Testis (tissue), 3 donors: Measurements from ENCODE around the gene KCNQ1. TPM values are rescaled to one million over a fixed set of nuclear protein-coding genes. Genes with fewer than 3 reads are reported as not detected.

Source experiments
- DNase-seq: peaks from one replicate; pipeline ENCODE4 v3.0.0-alpha.2; 2019
- H3K27ac ChIP-seq, 2 donors: fragments of 200-600 bp; sonication (generic); one replicate each; pipeline ENCODE4 v1.5.1; 2019
- H3K27me3 ChIP-seq: fragments of 200-600 bp; sonication (generic); one replicate; pipeline ENCODE4 v1.5.1; 2019
- H3K36me3 ChIP-seq: fragments of 200-600 bp; sonication (generic); one replicate; pipeline ENCODE4 v1.5.1; 2017; ENCODE audit warnings: low read depth; ENCODE audit errors: missing control alignments
- H3K4me1 ChIP-seq: fragments of 200-600 bp; sonication (generic); one replicate; pipeline ENCODE4 v1.5.1; 2019
- H3K4me3 ChIP-seq, 2 donors: fragments of 200-600 bp; sonication (generic); one replicate each; pipeline ENCODE4 v1.5.1; 2017 to 2019
- H3K9me3 ChIP-seq: fragments of 200-600 bp; sonication (generic); one replicate; pipeline ENCODE4 v1.5.1; 2017
- POLR2A ChIP-seq: fragments of 450-650 bp; IDR thresholded peaks from one replicate; pipeline ENCODE4 v1.6.1; 2017; ENCODE audit warnings: antibody characterized with exemption, mild to moderate bottlenecking, moderate library complexity
- WGBS, 2 donors: methylation state at CpG; one replicate each; pipeline ENCODE4 v1.1.5; 2018; 5-methylcytosine and 5-hydroxymethylcytosine counted together
- intact Hi-C: fragments of 100-400 bp; cut with DNase I; formaldehyde crosslinking; loops from one replicate; pipeline ENCODE4 v1.15.1; 2023; ENCODE audit warnings: low total_unique reads
- polyA plus RNA-seq: library from polyadenylated mRNA; stranded (reverse); fragments of 350-450 nt; fragmentation: Illumina TruSeq; extraction: RNeasy Lipid Tissue Mini Kit (QIAGEN cat#74804); gene quantifications from one replicate; pipeline ENCODE4 v1.2.3, GENCODE V29; 2014; ENCODE audit warnings: low read depth, low replicate concordance; ENCODE audit not compliant: insufficient read depth
- total RNA-seq, 2 donors: library from RNA; depleted of rRNA; stranded (reverse); fragments of >200 nt; gene quantifications; one replicate each; pipeline ENCODE4 v1.2.3, GENCODE V29; 2016
- TF ChIP-seq, protein P1 (sequence below), 3 experiments: fragments of 450-650 bp in 2 of 3; fragments of 200-600 bp in 1 of 3; sonication (generic) in 1 of 3; IDR thresholded peaks; one replicate each; pipeline ENCODE4 v1.5.1; 2016 to 2019; ENCODE audit warnings: antibody characterized with exemption in 3 of 3, mild to moderate bottlenecking in 2 of 3, moderate library complexity in 1 of 3

KCNQ1 gene
- total and polyA plus RNA-seq, 3 donors from 2014 or later = 6.0 to 24.2 (median 12.8) TPM

DNA sequence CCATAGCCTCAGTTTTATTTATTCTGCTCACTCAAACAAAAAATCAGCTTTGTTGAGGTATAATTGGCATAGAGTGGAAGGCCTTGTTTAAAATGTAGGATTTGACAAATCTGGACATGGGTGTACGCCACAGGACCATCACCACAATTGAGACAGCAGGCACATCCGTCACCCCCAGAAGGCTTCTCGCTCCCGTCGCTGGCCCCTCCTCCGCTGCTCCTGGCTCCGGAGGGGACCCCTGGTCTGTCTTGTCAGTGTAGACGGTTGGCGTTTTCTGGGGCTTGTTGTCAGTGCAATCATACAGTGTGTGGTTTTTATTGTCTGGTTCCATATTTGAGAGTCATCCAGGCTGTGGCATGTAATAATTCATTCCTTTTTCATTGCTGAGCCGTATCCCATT lies 97.6 kb downstream of the KCNQ1 start:
- H3K4me1 ChIP-seq = no peaks in the 10 kb centered on the region
- TF ChIP-seq, protein P1, sequence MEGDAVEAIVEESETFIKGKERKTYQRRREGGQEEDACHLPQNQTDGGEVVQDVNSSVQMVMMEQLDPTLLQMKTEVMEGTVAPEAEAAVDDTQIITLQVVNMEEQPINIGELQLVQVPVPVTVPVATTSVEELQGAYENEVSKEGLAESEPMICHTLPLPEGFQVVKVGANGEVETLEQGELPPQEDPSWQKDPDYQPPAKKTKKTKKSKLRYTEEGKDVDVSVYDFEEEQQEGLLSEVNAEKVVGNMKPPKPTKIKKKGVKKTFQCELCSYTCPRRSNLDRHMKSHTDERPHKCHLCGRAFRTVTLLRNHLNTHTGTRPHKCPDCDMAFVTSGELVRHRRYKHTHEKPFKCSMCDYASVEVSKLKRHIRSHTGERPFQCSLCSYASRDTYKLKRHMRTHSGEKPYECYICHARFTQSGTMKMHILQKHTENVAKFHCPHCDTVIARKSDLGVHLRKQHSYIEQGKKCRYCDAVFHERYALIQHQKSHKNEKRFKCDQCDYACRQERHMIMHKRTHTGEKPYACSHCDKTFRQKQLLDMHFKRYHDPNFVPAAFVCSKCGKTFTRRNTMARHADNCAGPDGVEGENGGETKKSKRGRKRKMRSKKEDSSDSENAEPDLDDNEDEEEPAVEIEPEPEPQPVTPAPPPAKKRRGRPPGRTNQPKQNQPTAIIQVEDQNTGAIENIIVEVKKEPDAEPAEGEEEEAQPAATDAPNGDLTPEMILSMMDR (IDR thresholded peaks at IDR 0.05) = no peak
- no peak for TF ChIP-seq POLR2A
- H3K9me3 ChIP-seq = no peaks in the 10 kb centered on the region
- no peak for DNase-seq
- no peak overlapping the region for H3K4me3 ChIP-seq
- intact Hi-C loops = no loop called here
- H3K36me3 ChIP-seq = no peaks in the 10 kb centered on the region
- H3K27me3 ChIP-seq = no peaks in the 10 kb centered on the region
- no peak overlapping the region for H3K27ac ChIP-seq
- 85 to 89% methylated on average over 10 of the region's 10 CpGs for WGBS, 2 donors

DNA sequence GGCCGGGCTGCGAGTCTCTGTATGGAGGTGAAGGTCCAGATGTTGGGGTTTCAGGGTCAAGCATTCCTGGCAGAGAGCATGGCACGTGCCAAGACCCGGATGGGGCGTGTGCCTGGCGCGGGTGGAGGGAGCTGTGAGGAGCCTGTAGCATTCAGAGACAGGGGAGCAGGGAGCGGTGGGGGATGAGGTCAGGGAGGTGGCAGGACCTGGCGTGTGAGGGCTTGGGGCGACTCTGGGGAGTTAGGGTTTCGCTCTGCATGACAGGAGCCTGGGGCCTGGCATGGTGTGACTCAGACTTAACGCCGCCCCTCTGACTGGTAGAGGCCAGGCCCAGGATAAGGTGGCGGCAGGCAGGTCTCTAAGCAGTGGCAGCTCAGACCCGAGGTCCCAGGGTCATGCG lies 103.0 kb downstream of the KCNQ1 start:
- DNase-seq = no peak
- 93 to 94% methylated on average over 16 of the region's 16 CpGs for WGBS, 2 donors
- TF ChIP-seq, protein P1 (IDR thresholded peaks at IDR 0.05) = no peak
- no peak for TF ChIP-seq POLR2A
- Histone ChIP-seq H3K4me3 (no peak overlapping the region), H3K4me1 (no peaks in the 10 kb centered on the region), H3K27ac (no peak overlapping the region), H3K27me3 (no peaks in the 10 kb centered on the region), H3K36me3 (no peaks in the 10 kb centered on the region), H3K9me3 (no peaks in the 10 kb centered on the region)
- intact Hi-C loops = no loop called here

DNA sequence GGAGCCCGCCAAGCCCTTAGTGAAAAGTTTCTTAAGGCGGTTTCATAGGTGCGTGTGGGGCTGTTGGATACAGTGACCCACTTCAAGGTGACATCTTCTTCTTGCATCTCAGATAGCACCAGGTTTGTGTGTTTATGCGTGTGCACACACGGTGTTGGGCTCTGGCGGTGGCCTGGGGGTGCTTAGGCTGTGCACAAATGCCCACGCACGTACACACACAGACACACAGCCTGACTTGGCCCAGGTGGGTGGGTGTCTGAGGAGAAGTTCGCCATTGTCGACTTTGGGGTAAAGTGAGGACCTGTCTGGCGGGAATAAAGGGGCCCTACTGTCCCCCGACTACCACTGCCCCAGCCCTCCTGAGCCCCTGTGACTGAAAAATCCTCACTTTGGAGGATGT lies 103.8 kb downstream of the KCNQ1 start:
- intact Hi-C loops = no loop called here
- no peak overlapping the region for H3K27ac ChIP-seq
- no peaks in the 10 kb centered on the region for H3K4me1 ChIP-seq
- TF ChIP-seq, protein P1 (IDR thresholded peaks at IDR 0.05) = no peak
- TF ChIP-seq POLR2A = no peak
- H3K9me3 ChIP-seq = no peaks in the 10 kb centered on the region
- no peak overlapping the region for H3K4me3 ChIP-seq
- no peaks in the 10 kb centered on the region for H3K36me3 ChIP-seq
- no peak for DNase-seq
- no peaks in the 10 kb centered on the region for H3K27me3 ChIP-seq
- 95 to 99% methylated on average over 11 to 12 of the region's 12 CpGs for WGBS, 2 donors

DNA sequence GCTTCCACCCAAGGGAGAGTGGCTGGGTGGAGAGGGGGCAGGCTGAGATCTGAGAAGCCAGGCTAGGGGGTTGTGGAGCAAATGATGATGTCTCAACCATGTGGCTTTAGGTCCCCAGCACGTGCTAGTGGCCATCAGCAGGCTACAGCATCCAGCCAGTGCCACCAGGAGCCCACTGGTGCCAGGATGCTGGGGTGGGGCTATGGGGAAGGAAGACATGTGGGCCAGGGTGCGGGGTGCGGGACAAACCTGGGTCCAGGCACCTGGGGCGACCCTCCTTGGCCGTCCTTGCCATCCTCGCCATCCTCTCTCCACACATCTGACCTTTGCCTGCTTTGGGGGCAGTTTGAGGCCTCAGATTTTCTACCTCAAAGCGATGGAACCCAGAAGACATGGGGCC lies 104.3 kb downstream of the KCNQ1 start:
- WGBS, 2 donors = 90 to 100% methylated on average over 4 to 7 of the region's 7 CpGs

DNA sequence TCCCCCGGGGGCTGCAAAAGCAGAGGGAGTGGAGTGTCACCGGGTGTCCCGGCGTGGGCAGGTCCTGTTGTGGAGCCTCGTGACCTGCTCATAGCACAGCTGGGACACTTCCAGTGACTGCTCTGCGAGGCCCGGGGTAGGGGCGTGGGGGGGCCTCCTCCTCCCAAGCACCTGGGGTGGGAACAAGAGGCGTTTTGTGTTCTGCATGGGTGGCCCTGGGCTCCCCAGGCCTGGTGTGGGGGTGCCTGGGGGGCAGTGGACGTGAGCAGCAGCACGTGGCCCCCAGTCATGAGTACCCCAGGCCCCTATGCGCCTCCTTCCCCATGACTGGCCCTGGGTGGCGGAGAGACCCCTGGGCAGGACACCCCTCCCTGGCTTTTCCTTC lies 104.7 kb downstream of the KCNQ1 start:
- no peak for DNase-seq
- H3K9me3 ChIP-seq = no peaks in the 10 kb centered on the region
- intact Hi-C loops = no loop called here
- WGBS, 2 donors = 67 to 82% methylated on average over 4 to 13 of the region's 13 CpGs
- no peaks in the 10 kb centered on the region for H3K4me1 ChIP-seq
- H3K27me3 ChIP-seq = no peaks in the 10 kb centered on the region
- H3K36me3 ChIP-seq = no peaks in the 10 kb centered on the region
- H3K27ac ChIP-seq = no peak overlapping the region
- no peak overlapping the region for H3K4me3 ChIP-seq
- TF ChIP-seq, protein P1 (IDR thresholded peaks at IDR 0.05) = no peak
- no peak for TF ChIP-seq POLR2A

More for the DNA sequence above, 104.3 kb downstream of the KCNQ1 start:
- no peak overlapping the region for H3K4me3 ChIP-seq
- H3K27me3 ChIP-seq = no peaks in the 10 kb centered on the region
- no peaks in the 10 kb centered on the region for H3K4me1 ChIP-seq
- no peak overlapping the region for H3K27ac ChIP-seq
- intact Hi-C loops = no loop called here
- TF ChIP-seq POLR2A = no peak
- TF ChIP-seq, protein P1 (IDR thresholded peaks at IDR 0.05) = no peak
- no peaks in the 10 kb centered on the region for H3K9me3 ChIP-seq
- DNase-seq = no peak
- no peaks in the 10 kb centered on the region for H3K36me3 ChIP-seq
